ENCODE results near the gene STOML1. TPM values are rescaled to one million over a fixed set of nuclear protein-coding genes. Genes with fewer than 3 reads are reported as not detected.
"Not testable (repeated sequence)": the region's sequence is repeated elsewhere in the genome, so short reads cannot be mapped to it uniquely, and the experiment has no call there.

Gene STOML1
- polyA plus RNA-seq, 3 donors = 3.8 to 5.1 (median 4.7) TPM

- no peak overlapping the region for H3K4me2 ChIP-seq (replicated peaks; ENCODE audit: extremely low read depth, low read length, poor library complexity, severe bottlenecking)
- H3K4me1 ChIP-seq (ENCODE audit: control insufficient read depth in 1 of 2, insufficient read depth in 2 of 2, low read length in 2 of 2) = peaks cover 36 to 42% of the 10 kb centered on the region in 2 donors
- H3K27ac ChIP-seq (ENCODE audit: low read depth in 1 of 2, low read length in 2 of 2) = no peak overlapping the region
- no peak overlapping the region for H3K4me3 ChIP-seq (replicated peaks in 1 of 3; ENCODE audit: low read depth in 2 of 3, low read length in 3 of 3)
- no peaks in the 10 kb centered on the region for H4K20me1 ChIP-seq (ENCODE audit: insufficient read depth, low read length)
- H3K9me3 ChIP-seq (replicated peaks in 1 of 2; ENCODE audit: control insufficient read depth in 1 of 2, insufficient read depth in 1 of 2, low read length in 2 of 2) = peaks cover under 1% of the 10 kb centered on the region in 2 donors
- WGBS (ENCODE audit: insufficient coverage) = no CpG with 5 or more reads among the region's 1 CpG
- H3K9me3 Mint-ChIP-seq = peaks cover 0 to 2% (median 0%) of the 10 kb centered on the region in 7 donors
- H3K79me2 ChIP-seq (ENCODE audit: insufficient read depth, low read length) = no peaks in the 10 kb centered on the region
- peaks cover 0 to 1% (median 0%) of the 10 kb centered on the region in 3 donors for H3K27me3 Mint-ChIP-seq (ENCODE audit: low read depth in 3 of 3)
- no peak overlapping the region for H3K4me3 Mint-ChIP-seq
- no peak overlapping the region for H3K27ac Mint-ChIP-seq
- no peak for TF ChIP-seq CTCF (IDR thresholded peaks at IDR 0.05)
- no peaks in the 10 kb centered on the region for H3K36me3 ChIP-seq (replicated peaks in 1 of 2; ENCODE audit: control insufficient read depth in 1 of 2, insufficient read depth in 2 of 2, low read length in 2 of 2)
- no peak overlapping the region for H3K9ac ChIP-seq (ENCODE audit: insufficient read depth, low read length, poor library complexity, severe bottlenecking)
- no peak overlapping the region for H2AFZ ChIP-seq (ENCODE audit: insufficient read depth, low read depth, low read length, poor library complexity, severe bottlenecking)
- H3K4me1 Mint-ChIP-seq = peaks cover 38% of the 10 kb centered on the region
- peaks cover 6 to 9% of the 10 kb centered on the region in 2 donors for H3K36me3 Mint-ChIP-seq
- no peaks in the 10 kb centered on the region for H3K27me3 ChIP-seq (ENCODE audit: control insufficient read depth in 2 of 2, insufficient read depth in 2 of 2, low read length in 2 of 2)
- intact Hi-C loops (cut with micrococcal nuclease) = loop anchor here (10.0 kb wide), 2 partner anchors 165 to 345 kb away; no protein-coding TSS in a partner anchor
- DNase-seq = no peak
Measured at GRCh38 chr15:73979636-73980035, 12.5 kb downstream of the STOML1 start.

- Histone ChIP-seq H3K4me1 (ENCODE audit: control insufficient read depth in 1 of 2, insufficient read depth in 2 of 2, low read length in 2 of 2) (peaks cover 33 to 42% of the 10 kb centered on the region in 2 donors), H3K4me3 (replicated peaks in 1 of 3; ENCODE audit: low read depth in 2 of 3, low read length in 3 of 3) (no peak overlapping the region), H3K9ac (ENCODE audit: insufficient read depth, low read length, poor library complexity, severe bottlenecking) (no peak overlapping the region), H3K27ac (ENCODE audit: low read depth in 1 of 2, low read length in 2 of 2) (no peak overlapping the region), H3K79me2 (ENCODE audit: insufficient read depth, low read length) (no peaks in the 10 kb centered on the region), H3K27me3 (ENCODE audit: control insufficient read depth in 2 of 2, insufficient read depth in 2 of 2, low read length in 2 of 2) (no peaks in the 10 kb centered on the region), H3K9me3 (replicated peaks in 1 of 2; ENCODE audit: control insufficient read depth in 1 of 2, insufficient read depth in 1 of 2, low read length in 2 of 2) (peaks cover 5% of the 10 kb centered on the region in 2 donors), H3K36me3 (replicated peaks in 1 of 2; ENCODE audit: control insufficient read depth in 1 of 2, insufficient read depth in 2 of 2, low read length in 2 of 2) (no peaks in the 10 kb centered on the region), H2AFZ (ENCODE audit: insufficient read depth, low read depth, low read length, poor library complexity, severe bottlenecking) (no peak overlapping the region), H3K4me2 (replicated peaks; ENCODE audit: extremely low read depth, low read length, poor library complexity, severe bottlenecking) (no peak overlapping the region), H4K20me1 (ENCODE audit: insufficient read depth, low read length) (no peaks in the 10 kb centered on the region)
- Mint-ChIP-seq H3K9me3 (peaks cover 0 to 8% (median 5%) of the 10 kb centered on the region in 7 donors), H3K36me3 (peaks cover under 1 to 6% of the 10 kb centered on the region in 2 donors), H3K27me3 (ENCODE audit: low read depth in 3 of 3) (peaks cover 0 to 3% (median 2%) of the 10 kb centered on the region in 3 donors), H3K4me1 (peaks cover 40% of the 10 kb centered on the region), H3K27ac (peak overlapping the region in 1 of 7 donors; percentile 61), H3K4me3 (no peak overlapping the region)
- no peak for DNase-seq
- no peak for TF ChIP-seq CTCF (IDR thresholded peaks at IDR 0.05)
- WGBS (ENCODE audit: insufficient coverage) = 100% methylated on average over 3 of the region's 3 CpGs
- intact Hi-C loops (cut with micrococcal nuclease) = loop anchor here (10.0 kb wide), 2 partner anchors 166 to 346 kb away; no protein-coding TSS in a partner anchor
Measured at GRCh38 chr15:73978896-73979295, 13.2 kb downstream of the STOML1 start.

GRCh38 chr15:73975440-73976125 is 16.5 kb downstream of the STOML1 start:
- peak overlapping the region in 2 of 3 experiments; percentile 1 for H3K4me3 ChIP-seq (replicated peaks in 1 of 3; ENCODE audit: low read depth in 2 of 3, low read length in 3 of 3)
- not testable (repeated sequence) for H4K20me1 ChIP-seq (ENCODE audit: insufficient read depth, low read length); H3K36me3 ChIP-seq (replicated peaks in 1 of 2; ENCODE audit: control insufficient read depth in 1 of 2, insufficient read depth in 2 of 2, low read length in 2 of 2); DNase-seq; H3K9me3 ChIP-seq (replicated peaks in 1 of 2; ENCODE audit: control insufficient read depth in 1 of 2, insufficient read depth in 1 of 2, low read length in 2 of 2); H3K27me3 Mint-ChIP-seq (ENCODE audit: low read depth in 3 of 3); H3K9me3 Mint-ChIP-seq; H3K27ac ChIP-seq (ENCODE audit: low read depth in 1 of 2, low read length in 2 of 2); H3K9ac ChIP-seq (ENCODE audit: insufficient read depth, low read length, poor library complexity, severe bottlenecking); H3K27me3 ChIP-seq (ENCODE audit: control insufficient read depth in 2 of 2, insufficient read depth in 2 of 2, low read length in 2 of 2); H3K79me2 ChIP-seq (ENCODE audit: insufficient read depth, low read length); H3K36me3 Mint-ChIP-seq; H2AFZ ChIP-seq (ENCODE audit: insufficient read depth, low read depth, low read length, poor library complexity, severe bottlenecking)
- H3K27ac Mint-ChIP-seq = peak overlapping the region in 1 of 7 donors; percentile 18
- intact Hi-C loops (cut with micrococcal nuclease) = loop anchor here (10.0 kb wide), 2 partner anchors 169 to 349 kb away; no protein-coding TSS in a partner anchor
- peak overlapping the region; percentile 38 for H3K4me2 ChIP-seq (replicated peaks; ENCODE audit: extremely low read depth, low read length, poor library complexity, severe bottlenecking)
- peaks cover 18 to 22% of the 10 kb centered on the region in 2 donors for H3K4me1 ChIP-seq (ENCODE audit: control insufficient read depth in 1 of 2, insufficient read depth in 2 of 2, low read length in 2 of 2)
- H3K4me1 Mint-ChIP-seq = peaks cover 27% of the 10 kb centered on the region
- 0% methylated on average over 4 of the region's 18 CpGs for WGBS (ENCODE audit: insufficient coverage)
- H3K4me3 Mint-ChIP-seq = peak overlapping the region; percentile 42 to 64
